ENCODE results near the gene CCER1. TPM values are rescaled to one million over a fixed set of nuclear protein-coding genes. Genes with fewer than 3 reads are reported as not detected.

Gene CCER1
- total RNA-seq, 1 donor from 2014 or later = not detected

GRCh38 chr12:90965204-90965603, 10.2 kb upstream of the CCER1 start:
- Mint-ChIP-seq H3K27ac (no peak overlapping the region), H3K4me1 (no peaks in the 10 kb centered on the region), H3K9me3 (peaks cover 3% of the 10 kb centered on the region), H3K4me3 (no peak overlapping the region), H3K27me3 (ENCODE audit: insufficient read depth, low read depth) (no peaks in the 10 kb centered on the region), H3K36me3 (no peaks in the 10 kb centered on the region)
- Histone ChIP-seq H3K79me2 (ENCODE audit: low read depth) (no peaks in the 10 kb centered on the region), H4K20me1 (ENCODE audit: low read depth) (no peaks in the 10 kb centered on the region), H3K4me1 (no peaks in the 10 kb centered on the region), H3K9ac (no peak overlapping the region), H3K27ac (no peak overlapping the region), H3K4me3 (no peak overlapping the region), H3K4me2 (no peak overlapping the region), H2AFZ (replicated peaks) (no peak overlapping the region), H3F3A (ENCODE audit: low read depth) (no peaks in the 10 kb centered on the region), H3K27me3 (no peaks in the 10 kb centered on the region), H3K36me3 (no peaks in the 10 kb centered on the region), H3K9me3 (ENCODE audit: low read depth) (no peaks in the 10 kb centered on the region)
- DNase-seq (ENCODE audit: low spot score) = no peak
- TF ChIP-seq EZH2phosphoT487 (IDR thresholded peaks at IDR 0.05) = no peak
- TF ChIP-seq CTCF (IDR thresholded peaks at IDR 0.05) = no peak
- no peak for TF ChIP-seq EZH2 (IDR thresholded peaks at IDR 0.05)

GRCh38 chr12:90964616-90965015, 9.6 kb upstream of the CCER1 start:
- no peak overlapping the region for H3K9ac ChIP-seq
- no peak overlapping the region for H3K4me2 ChIP-seq
- H3K4me3 ChIP-seq = no peak overlapping the region
- H3K27me3 Mint-ChIP-seq (ENCODE audit: insufficient read depth, low read depth) = no peaks in the 10 kb centered on the region
- no peaks in the 10 kb centered on the region for H3K79me2 ChIP-seq (ENCODE audit: low read depth)
- H3K27ac ChIP-seq = no peak overlapping the region
- no peaks in the 10 kb centered on the region for H3K4me1 ChIP-seq
- peaks cover 3% of the 10 kb centered on the region for H3K9me3 Mint-ChIP-seq
- no peak for DNase-seq (ENCODE audit: low spot score)
- no peak overlapping the region for H3K27ac Mint-ChIP-seq
- no peaks in the 10 kb centered on the region for H3K36me3 ChIP-seq
- no peaks in the 10 kb centered on the region for H4K20me1 ChIP-seq (ENCODE audit: low read depth)
- H3K4me1 Mint-ChIP-seq = no peaks in the 10 kb centered on the region
- no peaks in the 10 kb centered on the region for H3K27me3 ChIP-seq
- no peak overlapping the region for H3K4me3 Mint-ChIP-seq
- H2AFZ ChIP-seq (replicated peaks) = no peak overlapping the region
- no peaks in the 10 kb centered on the region for H3K36me3 Mint-ChIP-seq
- TF ChIP-seq EZH2phosphoT487 (IDR thresholded peaks at IDR 0.05) (no peak), CTCF (IDR thresholded peaks at IDR 0.05) (no peak), EZH2 (IDR thresholded peaks at IDR 0.05) (no peak)
- no peaks in the 10 kb centered on the region for H3K9me3 ChIP-seq (ENCODE audit: low read depth)
- no peaks in the 10 kb centered on the region for H3F3A ChIP-seq (ENCODE audit: low read depth)

- TF ChIP-seq EZH2phosphoT487 (IDR thresholded peaks at IDR 0.05) (no peak), CTCF (IDR thresholded peaks at IDR 0.05) (no peak), EZH2 (IDR thresholded peaks at IDR 0.05) (no peak)
- Histone ChIP-seq H2AFZ (replicated peaks) (no peak overlapping the region), H4K20me1 (ENCODE audit: low read depth) (no peaks in the 10 kb centered on the region), H3K9ac (no peak overlapping the region), H3K9me3 (ENCODE audit: low read depth) (no peaks in the 10 kb centered on the region), H3K4me1 (no peaks in the 10 kb centered on the region), H3K27ac (no peak overlapping the region), H3F3A (ENCODE audit: low read depth) (no peaks in the 10 kb centered on the region), H3K4me2 (no peak overlapping the region), H3K79me2 (ENCODE audit: low read depth) (no peaks in the 10 kb centered on the region), H3K27me3 (no peaks in the 10 kb centered on the region), H3K4me3 (no peak overlapping the region), H3K36me3 (no peaks in the 10 kb centered on the region)
- Mint-ChIP-seq H3K36me3 (no peaks in the 10 kb centered on the region), H3K27ac (no peak overlapping the region), H3K4me3 (no peak overlapping the region), H3K27me3 (ENCODE audit: insufficient read depth, low read depth) (no peaks in the 10 kb centered on the region), H3K4me1 (no peaks in the 10 kb centered on the region), H3K9me3 (peaks cover 3% of the 10 kb centered on the region)
- DNase-seq (ENCODE audit: low spot score) = no peak
Measured at GRCh38 chr12:90963946-90964345, 9.0 kb upstream of the CCER1 start.
